Fibroblast of villous mesenchyme (primary cell): Measurements from ENCODE around the gene BANF2. TPM values are rescaled to one million over a fixed set of nuclear protein-coding genes. Genes with fewer than 3 reads are reported as not detected.

Experiments used
- DNase-seq: peaks from one replicate; pipeline ENCODE4 v3.0.0-alpha.2; 2010; ENCODE audit warnings: low read depth
- H3K4me3 ChIP-seq: 2 replicates; pipeline ENCODE4 v1.5.1; 2011; ENCODE audit warnings: low read depth, mild to moderate bottlenecking, low read length
- CTCF ChIP-seq: IDR thresholded peaks from 2 replicates; pipeline ENCODE4 v1.5.1; 2012; ENCODE audit warnings: low read depth, mild to moderate bottlenecking, low read length; ENCODE audit not compliant: insufficient read depth
- total RNA-seq: library from RNA; depleted of rRNA; stranded (reverse); fragments of >200 nt; gene quantifications from 2 replicates; pipeline ENCODE4 v1.2.3, GENCODE V29; 2012

Gene BANF2
- total RNA-seq, 1 donor = not detected

DNA sequence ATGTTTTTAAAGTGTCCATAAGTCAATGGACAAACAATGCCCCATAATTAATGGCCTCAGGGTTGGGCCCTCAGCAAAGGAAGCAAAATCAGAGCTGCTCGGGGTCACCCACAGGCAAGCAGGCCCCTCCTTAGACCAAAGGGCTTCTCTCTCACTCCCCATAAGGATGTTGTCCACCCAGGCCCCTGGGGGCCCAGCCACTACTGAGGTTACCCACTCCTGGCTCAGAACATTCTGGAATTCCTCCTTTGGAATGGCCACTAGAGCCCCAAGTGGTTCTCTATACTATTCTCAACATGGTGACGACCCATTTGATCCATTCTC, 50.9 kb downstream of the BANF2 start:
- DNase-seq = no peak
- TF ChIP-seq CTCF = no peak
- no peak overlapping the region for H3K4me3 ChIP-seq

- DNase-seq = no peak
- H3K4me3 ChIP-seq = no peak overlapping the region
- TF ChIP-seq CTCF = no peak
Observed at GRCh38 chr20:17751640-17752039, 51.9 kb downstream of the BANF2 start.

DNA sequence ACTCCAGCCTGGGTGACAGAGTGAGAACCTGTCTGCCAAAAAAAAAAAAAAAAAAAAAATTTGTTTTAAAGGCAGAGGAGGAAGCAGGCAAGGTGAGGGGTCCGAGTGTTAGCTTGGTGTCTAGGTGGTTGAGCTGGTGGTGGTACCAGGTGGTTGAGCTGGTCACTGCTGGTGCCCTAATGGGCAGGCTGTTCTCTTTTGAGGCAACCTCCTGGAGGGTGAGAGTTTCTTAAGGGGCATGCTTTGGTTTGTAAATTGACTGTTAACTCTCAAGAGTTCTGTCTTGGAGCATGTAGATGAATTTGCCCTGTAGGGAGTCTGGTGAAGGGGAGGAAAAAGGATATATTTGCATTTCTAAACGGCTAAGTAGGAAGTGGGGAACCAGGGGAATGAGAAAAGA, 52.7 kb downstream of the BANF2 start:
- no peak overlapping the region for H3K4me3 ChIP-seq
- no peak for DNase-seq
- no peak for TF ChIP-seq CTCF

DNA sequence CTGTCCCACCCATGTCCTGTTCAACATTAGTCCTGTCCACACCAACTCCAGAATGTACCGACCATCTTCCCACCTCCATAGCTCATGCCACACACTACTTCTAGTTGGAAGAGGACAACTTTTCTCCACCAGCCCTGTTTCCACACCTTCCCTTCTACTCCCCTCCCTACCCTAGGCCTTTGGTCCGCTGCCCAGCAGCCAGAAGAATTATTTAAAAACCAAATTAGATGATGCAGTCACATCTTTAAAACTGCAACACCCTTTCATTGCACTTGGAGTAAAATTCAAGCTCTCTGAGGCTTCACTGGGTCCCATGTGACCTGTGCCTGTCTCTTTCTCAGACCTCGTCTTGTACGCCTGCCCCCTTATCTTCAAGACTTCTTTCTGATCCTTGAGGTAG, 53.8 kb downstream of the BANF2 start:
- TF ChIP-seq CTCF = no peak
- no peak overlapping the region for H3K4me3 ChIP-seq
- DNase-seq = no peak

DNA sequence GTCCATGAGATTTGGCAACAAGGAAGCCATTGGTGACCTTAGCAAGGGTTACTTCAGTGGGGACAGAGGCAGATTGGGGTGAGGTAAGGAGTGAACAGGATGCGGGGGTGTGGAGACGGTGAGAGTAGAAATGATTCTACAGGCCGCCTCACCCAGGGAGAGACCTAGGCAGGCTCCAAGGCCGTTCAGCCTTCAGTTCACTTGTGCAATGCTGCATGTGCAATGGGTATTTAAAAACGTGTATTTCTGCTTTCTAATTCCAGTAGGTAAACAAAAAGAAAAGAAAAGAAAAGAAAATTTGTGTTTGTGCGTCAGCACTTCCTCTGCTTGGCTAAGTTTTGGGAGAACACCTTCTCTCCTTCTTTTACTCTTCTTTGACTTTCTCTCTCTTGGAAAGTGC, 56.8 kb downstream of the BANF2 start:
- no peak overlapping the region for H3K4me3 ChIP-seq
- TF ChIP-seq CTCF = no peak
- DNase-seq = no peak

- no peak for DNase-seq
Observed at GRCh38 chr20:17757496-17757895, 57.7 kb downstream of the BANF2 start.

More at GRCh38 chr20:17757496-17757895, 57.7 kb downstream of the BANF2 start:
- H3K4me3 ChIP-seq = no peak overlapping the region
- TF ChIP-seq CTCF = no peak
